Uterus (tissue), 2 donors: ENCODE measurements around the gene NAT10.

ENCODE experiments used
- CTCF ChIP-seq, 4 experiments: fragments of 200-600 bp in 2 of 4; fragments of 450-650 bp in 2 of 4; sonication (generic) in 2 of 4; IDR thresholded peaks; one replicate each; pipeline ENCODE4 v1.5.1; 2016 to 2019; ENCODE audit warnings: antibody characterized with exemption in 4 of 4, mild to moderate bottlenecking in 2 of 4, moderate library complexity in 1 of 4
- POLR2A ChIP-seq, 2 donors: fragments of 450-650 bp; IDR thresholded peaks; one replicate each; pipeline ENCODE4 v1.6.1; 2016; ENCODE audit warnings: antibody characterized with exemption in 2 of 2, mild to moderate bottlenecking in 1 of 2, moderate library complexity in 1 of 2

GRCh38 chr11:34176751-34177209 lies 71.4 kb downstream of the NAT10 start:
- TF ChIP-seq POLR2A (IDR thresholded peaks at IDR 0.05) (no peak), CTCF (IDR thresholded peaks at IDR 0.05) (no peak)
